Measurements from ENCODE around the gene UBE2R2. TPM values are rescaled to one million over a fixed set of nuclear protein-coding genes. Genes with fewer than 3 reads are reported as not detected.
"Not testable (repeated sequence)": the region's sequence is repeated elsewhere in the genome, so short reads cannot be mapped to it uniquely, and the experiment has no call there.

Gene UBE2R2
- total RNA-seq, 1 donor from 2014 or later: 34.2 TPM

DNA sequence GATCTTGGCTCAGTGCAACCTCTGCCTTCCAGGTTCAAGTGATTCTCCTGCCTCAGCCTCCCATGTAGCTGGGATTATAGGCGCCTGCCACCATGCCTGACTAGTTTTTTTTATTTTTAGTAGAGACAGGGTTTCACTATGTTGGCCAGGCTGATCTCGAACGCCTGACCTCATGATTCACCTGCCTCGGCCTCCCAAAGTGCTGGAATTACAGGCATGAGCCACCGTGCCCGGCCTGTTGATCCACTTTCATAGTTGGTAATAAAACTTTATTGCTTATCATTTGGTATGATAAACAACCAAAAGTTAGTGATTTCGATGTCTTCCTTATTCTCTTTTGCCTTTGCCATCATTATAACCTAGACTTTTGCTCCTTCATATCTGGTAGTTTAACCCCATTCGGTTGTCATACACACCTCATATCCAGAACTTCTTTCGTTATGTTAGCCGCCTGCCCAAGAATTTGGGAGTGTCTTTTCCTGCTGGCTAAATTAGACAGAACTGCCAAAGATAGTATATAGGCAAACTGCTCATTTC, 45.0 kb downstream of the UBE2R2 start:
- no peaks in the 10 kb centered on the region for H3K27me3 ChIP-seq (ENCODE audit: control insufficient read depth, insufficient read depth, low read length)
- no peak for TF ChIP-seq CTCF (IDR thresholded peaks at IDR 0.05; ENCODE audit: insufficient read depth, low read length, poor library complexity, severe bottlenecking)
- no peak for DNase-seq (ENCODE audit: low read depth)
- H3K36me3 ChIP-seq (ENCODE audit: control insufficient read depth, insufficient read depth, low read length): no peaks in the 10 kb centered on the region
- H3K4me3 ChIP-seq (ENCODE audit: low read depth, low read length): no peak overlapping the region

- H3K36me3 ChIP-seq (ENCODE audit: control insufficient read depth, insufficient read depth, low read length); H3K27me3 ChIP-seq (ENCODE audit: control insufficient read depth, insufficient read depth, low read length); DNase-seq (ENCODE audit: low read depth); H3K4me3 ChIP-seq (ENCODE audit: low read depth, low read length): not testable (repeated sequence)
Measured at GRCh38 chr9:33863027-33863426, 46.1 kb downstream of the UBE2R2 start.

DNA sequence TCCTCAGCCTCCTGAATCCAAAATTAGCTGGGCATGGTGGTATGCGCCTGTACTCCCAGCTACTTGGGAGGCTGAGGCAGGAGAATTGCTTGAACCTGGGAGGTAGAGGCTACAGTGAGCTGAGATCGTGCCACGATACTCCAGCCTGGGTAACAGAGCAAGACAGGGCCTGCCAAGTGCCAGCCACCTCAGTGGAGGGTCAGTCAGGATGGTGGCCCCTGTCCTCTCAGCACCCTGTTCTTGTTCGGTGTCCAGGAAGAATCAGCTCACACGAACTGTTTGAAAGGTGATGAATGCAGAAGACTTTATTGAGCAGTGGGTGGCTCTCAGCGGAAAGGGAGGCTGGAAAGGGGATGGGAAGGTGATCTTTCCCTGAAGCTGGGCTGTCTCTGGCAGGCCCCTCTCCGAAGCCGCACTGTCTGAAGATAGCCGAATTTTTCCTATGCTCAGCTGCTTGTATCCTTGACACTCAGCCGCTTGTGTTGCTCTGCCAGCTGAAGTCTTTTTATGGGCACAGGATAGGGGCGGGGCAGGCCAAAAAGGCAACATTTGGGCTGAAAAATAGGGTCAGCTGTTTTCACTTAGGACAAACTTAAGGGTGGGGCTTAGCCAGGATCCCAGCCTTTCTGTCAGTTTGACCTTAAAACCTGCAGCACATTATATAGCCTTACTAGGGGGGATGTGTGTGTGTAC, 50.9 kb downstream of the UBE2R2 start:
- Histone ChIP-seq H3K27me3 (ENCODE audit: control insufficient read depth, insufficient read depth, low read length) (no peaks in the 10 kb centered on the region), H3K36me3 (ENCODE audit: control insufficient read depth, insufficient read depth, low read length) (no peaks in the 10 kb centered on the region), H3K4me3 (ENCODE audit: low read depth, low read length) (no peak overlapping the region)
- DNase-seq (ENCODE audit: low read depth): no peak
- no peak for TF ChIP-seq CTCF (IDR thresholded peaks at IDR 0.05; ENCODE audit: insufficient read depth, low read length, poor library complexity, severe bottlenecking)

GRCh38 chr9:33868440-33868973, 51.5 kb downstream of the UBE2R2 start:
- TF ChIP-seq CTCF (IDR thresholded peaks at IDR 0.05; ENCODE audit: insufficient read depth, low read length, poor library complexity, severe bottlenecking): no peak
- Histone ChIP-seq H3K27me3 (ENCODE audit: control insufficient read depth, insufficient read depth, low read length) (no peaks in the 10 kb centered on the region), H3K4me3 (ENCODE audit: low read depth, low read length) (no peak overlapping the region), H3K36me3 (ENCODE audit: control insufficient read depth, insufficient read depth, low read length) (no peaks in the 10 kb centered on the region)
- no peak for DNase-seq (ENCODE audit: low read depth)

DNA sequence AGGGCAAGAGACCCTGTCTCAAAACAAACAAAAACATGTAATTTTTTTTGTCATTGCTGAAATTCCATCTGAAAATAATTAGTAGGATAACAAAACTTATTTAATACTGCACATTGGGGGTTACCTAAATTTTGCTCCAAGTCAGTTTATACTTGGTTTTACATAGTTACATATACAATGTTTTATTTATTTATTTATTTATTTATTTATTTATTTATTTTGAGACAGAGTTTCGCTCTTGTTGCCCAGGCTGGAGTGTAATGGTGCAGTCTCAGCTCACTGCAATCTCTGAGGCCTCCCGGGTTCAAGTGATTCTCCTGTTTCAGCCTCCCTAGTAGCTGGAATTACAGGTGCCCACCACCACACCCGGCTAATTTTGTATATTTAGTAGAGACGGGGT, 52.3 kb downstream of the UBE2R2 start:
- not testable (repeated sequence) for H3K4me3 ChIP-seq (ENCODE audit: low read depth, low read length); H3K27me3 ChIP-seq (ENCODE audit: control insufficient read depth, insufficient read depth, low read length); DNase-seq (ENCODE audit: low read depth); H3K36me3 ChIP-seq (ENCODE audit: control insufficient read depth, insufficient read depth, low read length)

GRCh38 chr9:33877727-33878489, 60.9 kb downstream of the UBE2R2 start:
- DNase-seq (ENCODE audit: low read depth): no peak
- Histone ChIP-seq H3K27me3 (ENCODE audit: control insufficient read depth, insufficient read depth, low read length) (no peaks in the 10 kb centered on the region), H3K36me3 (ENCODE audit: control insufficient read depth, insufficient read depth, low read length) (no peaks in the 10 kb centered on the region), H3K4me3 (ENCODE audit: low read depth, low read length) (no peak overlapping the region)
- TF ChIP-seq CTCF (IDR thresholded peaks at IDR 0.05; ENCODE audit: insufficient read depth, low read length, poor library complexity, severe bottlenecking): no peak
